ENCODE results near the gene KNOP1. TPM values are rescaled to one million over a fixed set of nuclear protein-coding genes. Genes with fewer than 3 reads are reported as not detected.

The KNOP1 gene
- polyA plus RNA-seq, 3 donors, result 1.5 to 2.8 (median 2.4) TPM

GRCh38 chr16:19766988-19767387 is 49.0 kb upstream of the KNOP1 start:
- no peak overlapping the region for H3K27ac ChIP-seq (ENCODE audit: low read depth in 1 of 2, low read length in 2 of 2)

DNA sequence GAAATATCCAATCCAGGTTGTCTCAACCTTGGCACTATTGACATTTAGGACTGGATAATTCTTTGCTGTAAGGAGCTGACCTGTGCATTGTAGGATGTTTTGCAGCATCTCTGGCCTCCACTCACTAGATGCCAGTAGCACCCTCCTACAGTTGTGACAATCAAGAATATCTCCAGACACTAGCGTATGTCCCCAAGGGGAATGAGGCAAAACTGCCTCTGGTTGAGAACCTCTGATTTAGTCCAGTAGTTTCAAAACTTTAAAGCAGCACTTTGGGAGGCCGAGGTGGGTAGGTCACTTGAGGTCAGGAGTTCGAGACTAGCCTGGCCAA is 48.5 kb upstream of the KNOP1 start:
- Histone ChIP-seq H3K4me3 (replicated peaks in 1 of 3; ENCODE audit: low read depth in 2 of 3, low read length in 3 of 3) (no peak overlapping the region), H3K9ac (ENCODE audit: insufficient read depth, low read length, poor library complexity, severe bottlenecking) (no peak overlapping the region), H3K4me2 (replicated peaks; ENCODE audit: extremely low read depth, low read length, poor library complexity, severe bottlenecking) (no peak overlapping the region), H3K4me1 (ENCODE audit: control insufficient read depth in 1 of 2, insufficient read depth in 2 of 2, low read length in 2 of 2) (peaks cover 7 to 9% of the 10 kb centered on the region in 2 donors), H3K36me3 (replicated peaks in 1 of 2; ENCODE audit: control insufficient read depth in 1 of 2, insufficient read depth in 2 of 2, low read length in 2 of 2) (no peaks in the 10 kb centered on the region), H2AFZ (ENCODE audit: insufficient read depth, low read depth, low read length, poor library complexity, severe bottlenecking) (peak overlapping the region; percentile 37), H3K27ac (ENCODE audit: low read depth in 1 of 2, low read length in 2 of 2) (no peak overlapping the region), H4K20me1 (ENCODE audit: insufficient read depth, low read length) (no peaks in the 10 kb centered on the region), H3K9me3 (replicated peaks in 1 of 2; ENCODE audit: control insufficient read depth in 1 of 2, insufficient read depth in 1 of 2, low read length in 2 of 2) (no peaks in the 10 kb centered on the region), H3K79me2 (ENCODE audit: insufficient read depth, low read length) (no peaks in the 10 kb centered on the region), H3K27me3 (ENCODE audit: control insufficient read depth in 2 of 2, insufficient read depth in 2 of 2, low read length in 2 of 2) (no peaks in the 10 kb centered on the region)
- Mint-ChIP-seq H3K4me1 (peaks cover 14% of the 10 kb centered on the region), H3K4me3 (no peak overlapping the region), H3K27me3 (ENCODE audit: low read depth in 3 of 3) (no peaks in the 10 kb centered on the region), H3K27ac (no peak overlapping the region), H3K36me3 (no peaks in the 10 kb centered on the region), H3K9me3 (peaks cover 4 to 14% (median 8%) of the 10 kb centered on the region in 7 donors)
- WGBS (ENCODE audit: insufficient coverage), result 95% methylated on average over 3 of the region's 3 CpGs
- intact Hi-C loops (cut with micrococcal nuclease), result no loop called here
- TF ChIP-seq, protein P1, sequence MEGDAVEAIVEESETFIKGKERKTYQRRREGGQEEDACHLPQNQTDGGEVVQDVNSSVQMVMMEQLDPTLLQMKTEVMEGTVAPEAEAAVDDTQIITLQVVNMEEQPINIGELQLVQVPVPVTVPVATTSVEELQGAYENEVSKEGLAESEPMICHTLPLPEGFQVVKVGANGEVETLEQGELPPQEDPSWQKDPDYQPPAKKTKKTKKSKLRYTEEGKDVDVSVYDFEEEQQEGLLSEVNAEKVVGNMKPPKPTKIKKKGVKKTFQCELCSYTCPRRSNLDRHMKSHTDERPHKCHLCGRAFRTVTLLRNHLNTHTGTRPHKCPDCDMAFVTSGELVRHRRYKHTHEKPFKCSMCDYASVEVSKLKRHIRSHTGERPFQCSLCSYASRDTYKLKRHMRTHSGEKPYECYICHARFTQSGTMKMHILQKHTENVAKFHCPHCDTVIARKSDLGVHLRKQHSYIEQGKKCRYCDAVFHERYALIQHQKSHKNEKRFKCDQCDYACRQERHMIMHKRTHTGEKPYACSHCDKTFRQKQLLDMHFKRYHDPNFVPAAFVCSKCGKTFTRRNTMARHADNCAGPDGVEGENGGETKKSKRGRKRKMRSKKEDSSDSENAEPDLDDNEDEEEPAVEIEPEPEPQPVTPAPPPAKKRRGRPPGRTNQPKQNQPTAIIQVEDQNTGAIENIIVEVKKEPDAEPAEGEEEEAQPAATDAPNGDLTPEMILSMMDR (IDR thresholded peaks at IDR 0.05), result no peak
- no peak for DNase-seq

More at GRCh38 chr16:19766988-19767387, 49.0 kb upstream of the KNOP1 start:
- DNase-seq, result no peak
- Histone ChIP-seq H3K27me3 (ENCODE audit: control insufficient read depth in 2 of 2, insufficient read depth in 2 of 2, low read length in 2 of 2) (no peaks in the 10 kb centered on the region), H4K20me1 (ENCODE audit: insufficient read depth, low read length) (no peaks in the 10 kb centered on the region), H3K9ac (ENCODE audit: insufficient read depth, low read length, poor library complexity, severe bottlenecking) (no peak overlapping the region), H3K4me3 (replicated peaks in 1 of 3; ENCODE audit: low read depth in 2 of 3, low read length in 3 of 3) (no peak overlapping the region), H3K4me2 (replicated peaks; ENCODE audit: extremely low read depth, low read length, poor library complexity, severe bottlenecking) (no peak overlapping the region), H3K36me3 (replicated peaks in 1 of 2; ENCODE audit: control insufficient read depth in 1 of 2, insufficient read depth in 2 of 2, low read length in 2 of 2) (no peaks in the 10 kb centered on the region), H3K79me2 (ENCODE audit: insufficient read depth, low read length) (no peaks in the 10 kb centered on the region), H3K9me3 (replicated peaks in 1 of 2; ENCODE audit: control insufficient read depth in 1 of 2, insufficient read depth in 1 of 2, low read length in 2 of 2) (no peaks in the 10 kb centered on the region), H2AFZ (ENCODE audit: insufficient read depth, low read depth, low read length, poor library complexity, severe bottlenecking) (no peak overlapping the region), H3K4me1 (ENCODE audit: control insufficient read depth in 1 of 2, insufficient read depth in 2 of 2, low read length in 2 of 2) (peaks cover 7 to 9% of the 10 kb centered on the region in 2 donors)
- no peaks in the 10 kb centered on the region for H3K27me3 Mint-ChIP-seq (ENCODE audit: low read depth in 3 of 3)
- H3K36me3 Mint-ChIP-seq, result no peaks in the 10 kb centered on the region
- H3K27ac Mint-ChIP-seq, result no peak overlapping the region
- intact Hi-C loops (cut with micrococcal nuclease), result no loop called here
- H3K9me3 Mint-ChIP-seq, result peaks cover 4 to 14% (median 8%) of the 10 kb centered on the region in 7 donors
- H3K4me1 Mint-ChIP-seq, result peaks cover 14% of the 10 kb centered on the region
- TF ChIP-seq, protein P1 (IDR thresholded peaks at IDR 0.05), result no peak
- no peak overlapping the region for H3K4me3 Mint-ChIP-seq
- 93% methylated on average over 6 of the region's 9 CpGs for WGBS (ENCODE audit: insufficient coverage)
